ENCODE measurements around the gene C1orf35. TPM values are rescaled to one million over a fixed set of nuclear protein-coding genes. Genes with fewer than 3 reads are reported as not detected.

The C1orf35 gene
- total RNA-seq, 3 donors from 2014 or later, result 11.5 to 17.0 (median 15.7) TPM

DNA sequence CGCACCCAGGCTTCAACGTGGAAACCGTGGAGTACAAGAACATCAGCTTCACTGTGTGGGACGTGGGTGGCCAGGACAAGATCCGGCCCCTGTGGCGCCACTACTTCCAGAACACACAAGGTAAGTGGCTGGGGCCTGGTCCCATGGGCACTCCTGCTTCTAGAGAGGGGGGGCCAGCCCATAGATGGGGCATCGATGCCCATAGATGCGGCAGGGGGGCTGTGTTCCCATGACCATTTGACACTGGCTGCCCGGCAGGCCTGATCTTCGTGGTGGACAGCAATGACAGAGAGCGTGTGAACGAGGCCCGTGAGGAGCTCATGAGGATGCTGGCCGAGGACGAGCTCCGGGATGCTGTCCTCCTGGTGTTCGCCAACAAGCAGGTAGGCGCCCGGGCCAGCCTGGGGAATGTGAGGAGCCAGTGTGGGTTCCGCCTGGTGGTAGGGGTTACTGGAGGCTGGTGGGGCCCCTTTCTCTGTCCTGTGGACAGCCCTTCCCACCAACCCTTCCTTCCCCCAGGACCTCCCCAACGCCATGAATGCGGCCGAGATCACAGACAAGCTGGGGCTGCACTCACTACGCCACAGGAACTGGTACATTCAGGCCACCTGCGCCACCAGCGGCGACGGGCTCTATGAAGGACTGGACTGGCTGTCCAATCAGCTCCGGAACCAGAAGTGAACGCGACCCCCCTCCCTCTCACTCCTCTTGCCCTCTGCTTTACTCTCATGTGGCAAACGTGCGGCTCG lies 5.6 kb downstream of the C1orf35 start:
- H3K27ac ChIP-seq, result no peak overlapping the region
- TF ChIP-seq POLR2A (IDR thresholded peaks at IDR 0.05), result no peak
- TF ChIP-seq, protein P1, sequence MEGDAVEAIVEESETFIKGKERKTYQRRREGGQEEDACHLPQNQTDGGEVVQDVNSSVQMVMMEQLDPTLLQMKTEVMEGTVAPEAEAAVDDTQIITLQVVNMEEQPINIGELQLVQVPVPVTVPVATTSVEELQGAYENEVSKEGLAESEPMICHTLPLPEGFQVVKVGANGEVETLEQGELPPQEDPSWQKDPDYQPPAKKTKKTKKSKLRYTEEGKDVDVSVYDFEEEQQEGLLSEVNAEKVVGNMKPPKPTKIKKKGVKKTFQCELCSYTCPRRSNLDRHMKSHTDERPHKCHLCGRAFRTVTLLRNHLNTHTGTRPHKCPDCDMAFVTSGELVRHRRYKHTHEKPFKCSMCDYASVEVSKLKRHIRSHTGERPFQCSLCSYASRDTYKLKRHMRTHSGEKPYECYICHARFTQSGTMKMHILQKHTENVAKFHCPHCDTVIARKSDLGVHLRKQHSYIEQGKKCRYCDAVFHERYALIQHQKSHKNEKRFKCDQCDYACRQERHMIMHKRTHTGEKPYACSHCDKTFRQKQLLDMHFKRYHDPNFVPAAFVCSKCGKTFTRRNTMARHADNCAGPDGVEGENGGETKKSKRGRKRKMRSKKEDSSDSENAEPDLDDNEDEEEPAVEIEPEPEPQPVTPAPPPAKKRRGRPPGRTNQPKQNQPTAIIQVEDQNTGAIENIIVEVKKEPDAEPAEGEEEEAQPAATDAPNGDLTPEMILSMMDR (IDR thresholded peaks at IDR 0.05), result no peak
- peaks cover 4% of the 10 kb centered on the region for H3K36me3 ChIP-seq
- no peaks in the 10 kb centered on the region for H3K27me3 ChIP-seq
- intact Hi-C loops (cut with DNase I; ENCODE audit: low total_unique reads), result no loop called here
- no peak for DNase-seq (ENCODE audit: low spot score in 2 of 2)
- H3K4me3 ChIP-seq, result no peak overlapping the region
- peaks cover 8 to 13% of the 10 kb centered on the region in 2 donors for H3K4me1 ChIP-seq
- peaks cover 5 to 9% of the 10 kb centered on the region in 2 donors for H3K9me3 ChIP-seq

DNA sequence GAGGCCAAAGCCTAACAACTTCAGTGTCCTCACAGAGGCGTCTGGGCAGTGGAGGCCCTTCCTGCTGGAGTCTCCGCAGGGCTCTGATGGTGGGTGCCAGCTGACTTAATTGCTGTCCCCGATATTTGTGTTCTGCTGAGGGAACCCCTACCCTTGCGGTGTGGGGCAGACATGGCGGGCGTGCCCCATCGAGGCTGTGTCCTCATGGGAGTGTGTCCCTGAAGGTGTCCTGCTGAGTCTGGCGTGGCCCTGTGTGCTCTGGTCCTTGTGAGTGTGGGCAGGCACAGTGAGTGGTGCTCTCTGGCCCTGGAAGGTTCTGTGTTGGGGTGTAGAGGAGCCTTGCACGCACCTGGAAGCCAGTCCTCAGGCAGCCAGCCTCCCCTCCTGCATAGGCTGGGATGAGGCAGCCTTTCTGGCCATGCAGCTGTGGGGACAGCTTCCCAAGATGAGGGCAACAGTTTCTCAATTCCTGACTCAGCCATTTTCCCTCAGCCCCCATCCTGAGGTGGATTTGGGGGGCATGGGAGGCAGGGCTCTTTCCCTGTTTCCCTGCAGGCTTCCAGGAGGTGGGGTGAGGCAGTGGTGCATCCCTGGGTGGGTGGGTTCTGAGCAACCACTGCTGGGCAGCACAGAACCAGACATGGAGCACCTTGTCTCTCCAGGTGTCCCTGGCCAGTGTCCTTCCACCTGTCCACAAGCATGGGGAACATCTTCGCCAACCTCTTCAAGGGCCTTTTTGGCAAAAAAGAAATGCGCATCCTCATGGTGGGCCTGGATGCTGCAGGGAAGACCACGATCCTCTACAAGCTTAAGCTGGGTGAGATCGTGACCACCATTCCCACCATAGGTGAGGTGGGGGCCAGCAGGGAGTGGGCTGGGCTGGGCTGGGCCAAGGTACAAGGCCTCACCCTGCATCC lies 6.5 kb downstream of the C1orf35 start:
- no peak overlapping the region for H3K4me3 ChIP-seq
- peaks cover 4% of the 10 kb centered on the region for H3K36me3 ChIP-seq
- TF ChIP-seq, protein P1 (IDR thresholded peaks at IDR 0.05), result no peak
- TF ChIP-seq POLR2AphosphoS5 (IDR thresholded peaks at IDR 0.05) (no peak), POLR2A (IDR thresholded peaks at IDR 0.05) (no peak)
- H3K9me3 ChIP-seq, result peaks cover 5 to 9% of the 10 kb centered on the region in 2 donors
- no peak overlapping the region for H3K27ac ChIP-seq
- intact Hi-C loops (cut with DNase I; ENCODE audit: low total_unique reads), result no loop called here
- DNase-seq (ENCODE audit: low spot score in 2 of 2), result no peak
- peaks cover 5 to 13% of the 10 kb centered on the region in 2 donors for H3K4me1 ChIP-seq
- H3K27me3 ChIP-seq, result no peaks in the 10 kb centered on the region

DNA sequence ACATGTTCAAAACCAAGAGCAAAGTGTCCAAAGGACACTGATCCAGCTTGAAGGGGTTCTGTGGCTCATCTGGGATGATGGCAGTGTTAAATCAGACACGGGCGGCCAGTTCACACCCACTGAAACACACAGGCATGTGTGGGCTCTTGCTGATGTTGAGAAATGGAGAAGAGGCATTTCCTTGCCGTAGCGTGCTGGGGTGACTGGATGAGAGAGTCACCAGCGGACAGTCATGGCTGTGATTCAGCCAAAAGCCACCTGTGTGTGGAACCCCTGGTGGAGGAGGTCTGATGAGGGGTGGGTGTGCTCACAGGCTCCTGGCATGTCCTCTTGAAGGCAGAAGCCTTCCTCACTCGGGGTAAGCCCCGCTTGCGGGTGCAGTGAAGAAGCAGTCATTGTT lies 7.2 kb downstream of the C1orf35 start:
- Histone ChIP-seq H3K4me1 (peaks cover 4 to 19% of the 10 kb centered on the region in 2 donors), H3K4me3 (no peak overlapping the region), H3K36me3 (peaks cover 4% of the 10 kb centered on the region), H3K27me3 (no peaks in the 10 kb centered on the region), H3K9me3 (peaks cover 5 to 9% of the 10 kb centered on the region in 2 donors), H3K27ac (no peak overlapping the region)
- TF ChIP-seq POLR2AphosphoS5 (IDR thresholded peaks at IDR 0.05) (no peak), POLR2A (IDR thresholded peaks at IDR 0.05) (no peak)
- TF ChIP-seq, protein P1 (IDR thresholded peaks at IDR 0.05), result no peak
- intact Hi-C loops (cut with DNase I; ENCODE audit: low total_unique reads), result no loop called here
- DNase-seq (ENCODE audit: low spot score in 2 of 2), result no peak

- H3K27ac ChIP-seq, result no peak overlapping the region
- intact Hi-C loops (cut with DNase I; ENCODE audit: low total_unique reads), result no loop called here
Observed at GRCh38 chr1:228095161-228095560, 8.0 kb downstream of the C1orf35 start.

More at GRCh38 chr1:228095161-228095560, 8.0 kb downstream of the C1orf35 start:
- H3K4me3 ChIP-seq, result no peak overlapping the region
- H3K36me3 ChIP-seq, result peaks cover 4% of the 10 kb centered on the region
- TF ChIP-seq, protein P1 (IDR thresholded peaks at IDR 0.05), result no peak
- no peak for TF ChIP-seq POLR2AphosphoS5 (IDR thresholded peaks at IDR 0.05)
- TF ChIP-seq POLR2A (IDR thresholded peaks at IDR 0.05), result no peak
- DNase-seq (ENCODE audit: low spot score in 2 of 2), result no peak
- peaks cover 5 to 9% of the 10 kb centered on the region in 2 donors for H3K9me3 ChIP-seq
- H3K27me3 ChIP-seq, result no peaks in the 10 kb centered on the region
- peaks cover 10 to 26% of the 10 kb centered on the region in 2 donors for H3K4me1 ChIP-seq
